HG03280 (cell line): Measurements from ENCODE around the gene GBE1.
"Not testable (repeated sequence)": the region's sequence is repeated elsewhere in the genome, so short reads cannot be mapped to it uniquely, and the experiment has no call there.

Source experiments
- ATAC-seq: cut with Tn5 transposase; IDR thresholded peaks from one replicate; pipeline ENCODE4 v1.9.1; 2021; ENCODE audit warnings: mild to moderate bottlenecking, moderate library complexity; ENCODE audit not compliant: unreplicated experiment

GBE1 gene

GRCh38 chr3:81758275-81758674 is 3.2 kb downstream of the GBE1 start:
- no peak for ATAC-seq

- ATAC-seq, result no peak
Measured at GRCh38 chr3:81753416-81754027, 7.9 kb downstream of the GBE1 start.

- no peak for ATAC-seq
Measured at GRCh38 chr3:81752604-81753003, 8.8 kb downstream of the GBE1 start.

GRCh38 chr3:81749265-81749664 is 12.2 kb downstream of the GBE1 start:
- ATAC-seq, result no peak

GRCh38 chr3:81747280-81747679 is 14.2 kb downstream of the GBE1 start:
- ATAC-seq, result not testable (repeated sequence)

GRCh38 chr3:81744366-81744765 is 17.1 kb downstream of the GBE1 start:
- no peak for ATAC-seq

GRCh38 chr3:81743096-81744025 is 18.1 kb downstream of the GBE1 start:
- no peak for ATAC-seq

GRCh38 chr3:81742581-81742980 is 18.9 kb downstream of the GBE1 start:
- no peak for ATAC-seq

- ATAC-seq, result no peak
Measured at GRCh38 chr3:81741216-81741615, 20.2 kb downstream of the GBE1 start.

- no peak for ATAC-seq
Measured at GRCh38 chr3:81740731-81741130, 20.7 kb downstream of the GBE1 start.

GRCh38 chr3:81735334-81735733 is 26.1 kb downstream of the GBE1 start:
- no peak for ATAC-seq

GRCh38 chr3:81734742-81735141 is 26.7 kb downstream of the GBE1 start:
- no peak for ATAC-seq

GRCh38 chr3:81732642-81733041 is 28.8 kb downstream of the GBE1 start:
- no peak for ATAC-seq

GRCh38 chr3:81728766-81729544 is 32.5 kb downstream of the GBE1 start:
- no peak for ATAC-seq

GRCh38 chr3:81726735-81727134 is 34.7 kb downstream of the GBE1 start:
- no peak for ATAC-seq

GRCh38 chr3:81726132-81726531 is 35.3 kb downstream of the GBE1 start:
- ATAC-seq, result no peak

- ATAC-seq, result no peak
Measured at GRCh38 chr3:81723732-81724313, 37.6 kb downstream of the GBE1 start.

GRCh38 chr3:81718311-81718710 is 43.1 kb downstream of the GBE1 start:
- no peak for ATAC-seq

- no peak for ATAC-seq
Measured at GRCh38 chr3:81716870-81717509, 44.5 kb downstream of the GBE1 start.

- no peak for ATAC-seq
Measured at GRCh38 chr3:81713031-81713430, 48.4 kb downstream of the GBE1 start.

GRCh38 chr3:81709606-81710005 is 51.8 kb downstream of the GBE1 start:
- no peak for ATAC-seq
